Measurements from ENCODE around the gene MEPE.
"Not testable (repeated sequence)": the region's sequence is repeated elsewhere in the genome, so short reads cannot be mapped to it uniquely, and the experiment has no call there.

The MEPE gene

DNA sequence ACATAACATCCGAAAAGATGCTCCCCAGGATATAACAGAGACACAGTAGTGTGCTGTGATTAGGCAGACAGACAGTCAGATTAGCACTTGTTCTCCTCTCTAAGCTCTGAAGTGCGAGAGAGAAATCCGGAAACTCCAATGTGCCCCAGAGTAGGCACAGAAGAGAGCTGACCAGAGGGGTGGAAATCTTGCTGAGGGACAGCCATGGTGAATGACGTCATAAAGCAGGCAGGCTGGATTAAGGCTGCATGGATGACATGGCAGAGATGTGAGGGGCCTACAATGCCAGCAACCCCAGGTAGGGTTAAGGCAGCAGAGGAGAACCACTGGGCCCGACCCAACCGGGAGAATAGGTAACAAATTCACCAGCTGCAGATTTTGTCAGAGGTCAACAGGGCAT, 53.3 kb downstream of the MEPE start:
- FAIRE-seq, result no peak

DNA sequence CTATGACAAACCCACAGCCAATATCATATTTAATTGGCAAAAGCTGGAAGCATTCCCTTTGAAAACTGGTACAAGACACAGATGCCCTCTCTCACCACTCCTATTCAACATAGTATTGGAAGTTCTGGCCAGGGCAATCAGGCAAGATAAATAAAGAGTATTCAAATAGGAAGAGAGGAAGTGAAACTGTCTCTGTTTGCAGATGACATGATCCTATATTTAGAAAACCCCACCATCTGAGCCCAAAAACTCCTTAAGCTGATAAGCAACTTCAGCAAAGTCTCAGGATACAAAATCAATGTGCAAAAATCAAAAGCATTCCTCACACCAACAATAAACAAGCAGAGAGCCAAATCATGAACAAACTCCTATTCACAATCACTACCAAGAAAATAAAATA, 58.0 kb downstream of the MEPE start:
- FAIRE-seq, result not testable (repeated sequence)

DNA sequence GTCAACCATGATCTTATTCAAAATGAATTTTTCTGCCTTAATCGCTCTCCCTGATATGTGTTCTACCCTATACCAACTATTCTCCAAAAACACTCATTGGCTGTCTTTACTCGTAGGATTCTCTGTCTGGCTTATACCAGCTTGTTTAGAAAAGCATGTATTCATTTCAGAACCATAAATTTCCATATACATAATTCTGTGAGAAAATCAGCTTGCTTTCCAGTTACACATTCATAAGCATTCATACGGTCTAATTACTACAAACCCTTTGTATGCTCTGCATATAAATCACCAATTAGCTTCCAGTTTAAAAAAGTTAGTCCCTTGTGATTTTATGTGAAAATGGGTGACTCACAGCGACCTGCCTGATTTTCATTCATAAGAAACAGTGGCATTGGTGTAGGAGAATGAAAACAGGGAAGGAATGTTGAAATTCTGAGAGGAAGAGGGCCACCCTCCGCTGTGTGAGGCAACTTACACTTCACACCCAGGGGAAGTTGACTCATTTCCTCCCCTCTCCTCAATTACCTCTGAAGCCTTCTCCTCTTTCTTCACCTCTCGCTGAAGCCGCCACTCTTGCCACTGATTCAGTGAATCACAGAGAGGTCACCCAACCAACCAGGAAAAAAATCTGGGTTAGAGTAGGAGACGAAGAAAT, 63.3 kb downstream of the MEPE start:
- FAIRE-seq, result no peak
